ENCODE data around the gene SEMA3A. TPM values are rescaled to one million over a fixed set of nuclear protein-coding genes. Genes with fewer than 3 reads are reported as not detected.

The SEMA3A gene
- total and polyA plus RNA-seq, 11 donors: 0.30 to 6.6 (median 1.4) TPM

DNA sequence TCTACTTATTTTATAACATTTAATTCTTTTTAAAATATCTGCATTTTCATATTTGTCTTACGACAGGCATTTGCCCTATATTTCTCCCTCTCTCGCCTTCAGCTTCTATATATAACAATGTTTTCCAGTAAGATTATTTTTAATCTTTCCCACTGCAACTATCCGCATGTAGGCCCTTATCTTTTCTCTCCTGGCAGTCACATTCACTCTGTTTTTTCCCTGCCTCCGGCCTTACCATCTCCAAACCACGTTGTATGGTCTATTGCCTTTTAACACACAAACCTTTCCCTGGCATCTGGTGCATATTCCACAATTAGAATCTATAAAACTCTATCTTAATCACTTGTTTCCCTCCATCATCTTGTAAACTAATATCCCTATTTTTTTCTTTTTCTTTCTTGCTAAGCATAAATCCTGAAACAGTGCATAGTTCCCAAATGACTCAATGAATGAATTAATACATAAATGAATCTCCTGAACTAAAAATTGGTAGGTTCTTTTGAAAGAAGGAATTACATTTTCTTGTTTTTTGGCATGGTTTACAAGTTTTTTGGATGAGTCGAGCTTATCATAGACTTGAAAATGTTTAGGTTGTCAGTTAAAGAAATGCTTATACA is 173.2 kb downstream of the SEMA3A start:
- TF ChIP-seq, protein P1, sequence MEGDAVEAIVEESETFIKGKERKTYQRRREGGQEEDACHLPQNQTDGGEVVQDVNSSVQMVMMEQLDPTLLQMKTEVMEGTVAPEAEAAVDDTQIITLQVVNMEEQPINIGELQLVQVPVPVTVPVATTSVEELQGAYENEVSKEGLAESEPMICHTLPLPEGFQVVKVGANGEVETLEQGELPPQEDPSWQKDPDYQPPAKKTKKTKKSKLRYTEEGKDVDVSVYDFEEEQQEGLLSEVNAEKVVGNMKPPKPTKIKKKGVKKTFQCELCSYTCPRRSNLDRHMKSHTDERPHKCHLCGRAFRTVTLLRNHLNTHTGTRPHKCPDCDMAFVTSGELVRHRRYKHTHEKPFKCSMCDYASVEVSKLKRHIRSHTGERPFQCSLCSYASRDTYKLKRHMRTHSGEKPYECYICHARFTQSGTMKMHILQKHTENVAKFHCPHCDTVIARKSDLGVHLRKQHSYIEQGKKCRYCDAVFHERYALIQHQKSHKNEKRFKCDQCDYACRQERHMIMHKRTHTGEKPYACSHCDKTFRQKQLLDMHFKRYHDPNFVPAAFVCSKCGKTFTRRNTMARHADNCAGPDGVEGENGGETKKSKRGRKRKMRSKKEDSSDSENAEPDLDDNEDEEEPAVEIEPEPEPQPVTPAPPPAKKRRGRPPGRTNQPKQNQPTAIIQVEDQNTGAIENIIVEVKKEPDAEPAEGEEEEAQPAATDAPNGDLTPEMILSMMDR (IDR thresholded peaks at IDR 0.05): no peak
- H3K4me3 ChIP-seq: no peak overlapping the region
- intact Hi-C loops (cut with DNase I): no loop called here

DNA sequence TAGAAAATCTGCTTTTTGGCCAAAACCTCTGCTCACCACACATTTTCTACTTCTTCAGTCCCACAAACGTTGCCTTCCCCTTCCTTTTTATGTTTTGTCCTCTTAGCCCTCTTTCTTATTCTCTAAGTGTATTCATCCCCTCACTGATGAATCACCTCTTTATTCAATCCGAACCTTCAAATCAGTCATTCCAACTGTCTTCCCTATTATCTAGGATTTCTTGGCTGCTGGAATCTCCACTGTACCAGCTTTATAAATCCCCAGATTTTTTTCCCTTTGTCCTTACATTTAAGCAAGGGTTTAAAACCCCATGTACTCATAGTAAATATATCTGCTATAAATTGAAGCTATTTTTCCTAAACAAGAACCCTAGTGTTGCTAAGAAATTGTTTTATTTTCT is 176.9 kb downstream of the SEMA3A start:
- WGBS, 4 donors: 57 to 65% (median 63%) methylated on average over 2 of the region's 2 CpGs
- TF ChIP-seq, protein P1 (IDR thresholded peaks at IDR 0.05): no peak
- TF ChIP-seq POLR2A (IDR thresholded peaks at IDR 0.05): no peak
- no peaks in the 10 kb centered on the region for H3K9me3 ChIP-seq
- H3K4me1 ChIP-seq: peaks cover 0 to 14% (median 1%) of the 10 kb centered on the region in 12 donors
- no peak overlapping the region for H3K4me3 ChIP-seq
- H3K27me3 ChIP-seq: no peaks in the 10 kb centered on the region
- DNase-seq (no peak), ATAC-seq (no peak)
- H3K27ac ChIP-seq: no peak overlapping the region
- intact Hi-C loops (cut with DNase I): no loop called here
- no peaks in the 10 kb centered on the region for H3K36me3 ChIP-seq

More for the DNA sequence above, 173.2 kb downstream of the SEMA3A start:
- WGBS, 4 donors: 38 to 43% (median 41%) methylated on average over 6 of the region's 6 CpGs
- H3K9me3 ChIP-seq: peaks cover 0 to 1% (median 0%) of the 10 kb centered on the region in 12 donors
- peaks cover 0 to 22% (median 7%) of the 10 kb centered on the region in 12 donors for H3K4me1 ChIP-seq
- H3K27me3 ChIP-seq: no peaks in the 10 kb centered on the region
- ATAC-seq (peak; percentile 84 to 92 (median 88)), DNase-seq (peak in 1 of 5 donors; percentile 27)
- peak overlapping the region in 7 of 12 donors; percentile 8 to 44 (median 27) for H3K27ac ChIP-seq
- H3K36me3 ChIP-seq: no peaks in the 10 kb centered on the region

DNA sequence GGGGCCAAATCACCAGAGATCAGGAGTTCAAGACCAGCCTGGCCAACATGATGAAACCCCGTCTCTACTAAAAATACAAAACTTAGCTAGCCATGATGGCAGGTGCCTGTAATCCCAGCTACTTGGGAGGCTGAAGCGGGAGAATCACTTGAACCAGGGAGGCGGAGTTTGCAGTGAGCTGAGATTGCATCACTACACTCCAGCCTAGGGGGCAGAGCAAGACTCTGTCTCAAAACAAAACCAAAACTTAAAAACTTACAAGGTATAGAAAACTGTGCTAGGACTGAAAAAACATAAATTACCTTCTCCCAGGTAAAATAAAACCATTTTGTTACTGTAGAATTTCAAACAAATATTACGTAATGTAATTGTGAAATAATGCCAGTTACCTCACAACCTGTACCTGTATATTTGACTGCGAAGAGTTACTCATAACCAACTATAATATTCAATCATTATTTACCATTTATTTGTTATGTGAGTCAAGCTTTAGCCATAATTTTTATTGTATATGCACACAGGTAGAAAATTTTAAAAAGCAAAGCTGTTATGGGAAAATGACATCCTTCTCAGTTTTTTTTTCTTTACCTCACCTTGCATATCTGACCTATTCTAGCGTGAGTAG is 180.9 kb downstream of the SEMA3A start:
- ATAC-seq (no peak), DNase-seq (no peak)
- WGBS, 4 donors: 94 to 96% (median 95%) methylated on average over 6 of the region's 6 CpGs
- H3K4me3 ChIP-seq: no peak overlapping the region
- H3K27me3 ChIP-seq: no peaks in the 10 kb centered on the region
- intact Hi-C loops (cut with DNase I): no loop called here
- no peak overlapping the region for H3K27ac ChIP-seq
- TF ChIP-seq, protein P1 (IDR thresholded peaks at IDR 0.05): no peak
- TF ChIP-seq POLR2A (IDR thresholded peaks at IDR 0.05): no peak
- no peaks in the 10 kb centered on the region for H3K36me3 ChIP-seq
- H3K9me3 ChIP-seq: no peaks in the 10 kb centered on the region
- no peaks in the 10 kb centered on the region for H3K4me1 ChIP-seq

DNA sequence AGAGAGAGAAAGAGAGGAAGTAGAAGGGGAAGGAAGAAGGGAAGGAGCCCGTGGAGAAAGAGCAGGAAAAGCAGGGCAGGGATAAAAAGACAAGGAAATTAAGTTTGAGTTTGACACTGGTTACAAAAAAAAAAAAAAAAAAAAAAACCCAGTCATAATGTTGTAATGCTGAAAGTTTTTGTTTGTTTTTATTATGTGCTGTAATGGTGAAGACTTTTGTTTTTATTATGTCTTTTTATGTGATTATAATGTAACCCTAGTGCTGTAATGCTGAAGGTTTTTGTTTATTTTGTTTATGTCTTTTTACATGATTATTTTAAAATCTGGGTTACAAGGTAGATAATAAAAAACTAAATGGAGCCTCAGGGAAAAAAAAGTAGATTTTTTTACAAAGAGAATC is 184.8 kb downstream of the SEMA3A start:
- intact Hi-C loops (cut with DNase I): no loop called here
- no peak for ATAC-seq
- no peak overlapping the region for H3K27ac ChIP-seq
- TF ChIP-seq, protein P1 (IDR thresholded peaks at IDR 0.05): no peak
- no peak for TF ChIP-seq POLR2A (IDR thresholded peaks at IDR 0.05)
- H3K9me3 ChIP-seq: no peaks in the 10 kb centered on the region
- 0% methylated on average over 1 of the region's 1 CpG; no CpG with 5 or more reads in 3 of the 4 donors for WGBS, 4 donors
- H3K4me3 ChIP-seq: no peak overlapping the region
- DNase-seq: no peak
- H3K27me3 ChIP-seq: no peaks in the 10 kb centered on the region
- no peaks in the 10 kb centered on the region for H3K36me3 ChIP-seq
- H3K4me1 ChIP-seq: no peaks in the 10 kb centered on the region

Data from heart left ventricle (tissue), 16 donors.